HG02943 (cell line): Measurements from ENCODE around the gene RBBP8NL.
"Not testable (repeated sequence)": the region's sequence is repeated elsewhere in the genome, so short reads cannot be mapped to it uniquely, and the experiment has no call there.

ENCODE experiments used
- ATAC-seq: cut with Tn5 transposase; IDR thresholded peaks from one replicate; pipeline ENCODE4 v1.9.1; 2021; ENCODE audit warnings: mild to moderate bottlenecking, low read depth, moderate library complexity; ENCODE audit not compliant: unreplicated experiment

Gene RBBP8NL

DNA sequence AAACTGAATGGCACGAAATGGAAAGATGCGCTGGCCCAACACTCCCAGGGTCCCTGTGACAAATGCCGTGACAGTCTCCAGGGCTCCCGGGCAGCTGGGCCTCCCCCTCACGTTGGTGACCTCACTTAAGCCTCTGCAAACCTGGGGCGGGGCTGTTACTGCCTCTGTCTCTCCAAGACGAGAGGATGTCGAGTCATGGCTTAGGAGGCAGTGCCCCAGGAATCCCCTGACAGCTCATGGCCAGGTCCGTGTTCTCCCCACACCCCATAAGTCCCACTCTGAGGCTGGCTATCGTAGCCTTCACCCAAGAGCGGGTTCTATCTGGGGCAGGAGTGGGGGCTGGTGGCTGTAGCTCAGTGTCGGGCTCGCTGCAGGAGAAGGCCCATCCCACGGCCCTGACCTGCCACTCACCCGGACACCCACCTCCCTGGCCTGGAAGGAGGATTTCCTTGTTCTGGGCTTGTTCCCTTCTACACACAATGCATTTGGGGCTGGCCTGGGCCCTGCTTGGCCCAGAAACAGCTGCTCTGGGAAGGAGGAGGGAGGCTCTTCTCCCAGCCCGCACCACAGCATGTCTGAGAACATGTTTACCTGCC lies 46.0 kb downstream of the RBBP8NL start:
- ATAC-seq, result no peak

DNA sequence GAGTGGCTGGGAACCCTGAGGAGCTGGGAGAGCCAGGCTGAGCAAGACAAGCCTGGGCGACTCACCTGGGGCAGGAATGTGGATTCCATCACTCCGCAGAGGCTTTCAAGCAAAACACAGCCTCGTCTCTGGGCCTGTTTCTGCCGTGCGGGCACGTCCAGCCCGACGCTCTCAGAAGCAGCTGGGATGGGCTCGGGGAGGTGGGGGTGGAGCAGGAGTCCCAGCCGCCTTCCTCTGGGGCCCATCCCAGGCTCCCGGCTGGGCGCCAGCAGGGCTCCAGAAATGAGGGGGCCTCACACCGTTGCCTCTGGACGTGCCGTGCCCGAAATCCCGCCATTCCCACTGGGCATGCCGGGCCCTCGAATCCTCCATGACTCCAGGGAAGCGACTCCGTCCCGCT lies 49.1 kb downstream of the RBBP8NL start:
- ATAC-seq, result no peak

DNA sequence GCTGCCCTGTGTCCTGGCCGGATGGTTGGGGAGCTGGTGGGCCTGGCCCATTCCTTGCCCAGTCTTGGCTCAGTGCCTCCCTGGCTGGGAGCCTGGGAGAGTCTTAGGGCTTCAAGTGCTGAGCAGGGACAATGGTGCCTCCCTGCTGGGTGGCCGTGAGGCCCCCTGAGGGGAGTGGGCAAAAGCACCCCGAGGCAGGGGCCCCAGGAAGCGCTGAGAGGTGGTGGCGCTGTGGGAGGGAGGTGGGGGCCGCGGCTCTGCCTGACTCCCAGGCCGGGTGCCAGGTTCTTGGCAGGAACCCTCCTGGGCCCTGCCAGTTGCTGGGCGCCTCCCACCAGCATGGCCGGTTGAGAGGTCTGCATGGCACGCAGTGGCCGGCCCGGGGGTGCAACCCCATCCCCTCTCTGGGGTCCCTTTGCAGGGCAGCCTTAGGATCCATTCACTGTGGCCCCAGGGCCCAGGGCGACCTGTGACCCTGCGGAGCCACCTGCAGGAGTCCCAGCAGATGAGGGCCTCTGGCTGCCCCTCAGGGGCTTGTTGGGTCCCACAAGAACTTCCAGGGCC lies 49.6 kb downstream of the RBBP8NL start:
- no peak for ATAC-seq

DNA sequence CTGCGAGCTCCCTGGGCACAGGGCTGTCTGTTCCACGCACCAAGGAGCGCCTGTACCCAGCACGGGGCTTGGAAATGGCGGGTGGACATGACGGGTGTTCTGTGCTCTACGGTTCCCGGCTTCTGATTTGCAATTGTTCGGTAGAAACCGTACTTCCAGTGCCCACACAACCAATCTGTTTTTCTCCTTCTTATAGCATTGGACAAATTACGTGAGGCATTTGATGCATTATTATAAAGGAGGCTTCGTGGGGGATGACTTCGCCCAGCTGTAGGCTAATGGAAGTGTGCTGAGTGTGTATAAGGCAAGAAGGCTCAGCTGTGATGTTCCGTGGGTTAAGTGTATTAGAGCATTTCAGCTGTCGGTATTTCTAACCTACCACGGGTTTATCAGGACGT lies 50.3 kb downstream of the RBBP8NL start:
- ATAC-seq, result no peak

DNA sequence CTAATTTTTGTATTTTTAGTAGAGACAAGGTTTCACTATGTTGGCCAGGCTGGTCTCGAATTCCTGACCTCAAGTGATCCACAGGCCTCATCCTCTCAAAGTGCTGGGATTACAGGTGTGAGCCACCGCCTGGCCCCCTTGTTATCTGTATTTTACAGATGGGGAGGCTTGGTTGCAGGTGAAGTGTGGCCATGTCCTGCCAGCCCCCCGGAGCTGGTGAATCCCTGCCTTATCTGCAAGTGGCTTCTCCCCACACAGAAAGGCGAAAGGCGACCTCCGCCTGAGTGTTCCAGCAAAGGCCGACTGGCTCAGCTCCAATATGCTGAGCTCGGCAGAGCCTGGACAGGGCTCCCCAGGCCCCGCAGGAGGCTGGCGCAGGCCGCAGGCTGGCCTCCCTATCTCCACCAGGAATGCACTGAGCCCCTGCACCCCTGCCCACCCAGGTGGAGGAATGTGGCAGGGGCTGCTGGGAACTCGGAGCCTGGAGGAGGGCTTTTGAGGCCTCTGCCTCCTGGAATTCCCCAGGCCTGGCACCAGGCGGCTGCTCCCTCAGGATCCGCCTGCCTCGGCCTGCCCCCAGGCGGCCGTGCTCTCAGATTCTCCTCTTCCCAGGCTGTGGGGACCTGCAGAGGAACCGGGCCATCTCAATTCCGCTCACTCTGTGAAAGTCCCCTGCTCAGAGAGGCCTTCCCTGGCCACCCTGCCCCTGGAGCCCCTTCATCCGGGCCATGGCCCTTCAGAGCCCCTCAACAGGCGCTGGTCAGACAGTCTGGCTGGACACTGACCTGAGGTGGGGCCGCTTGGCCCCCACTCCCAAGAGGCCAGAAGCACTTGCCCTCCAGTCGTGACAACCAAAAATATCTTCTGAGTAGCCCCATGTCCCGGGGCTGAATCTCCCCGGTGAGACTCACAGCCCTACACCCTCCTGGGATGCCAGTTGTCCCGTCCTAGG lies 51.0 kb downstream of the RBBP8NL start:
- no peak for ATAC-seq

DNA sequence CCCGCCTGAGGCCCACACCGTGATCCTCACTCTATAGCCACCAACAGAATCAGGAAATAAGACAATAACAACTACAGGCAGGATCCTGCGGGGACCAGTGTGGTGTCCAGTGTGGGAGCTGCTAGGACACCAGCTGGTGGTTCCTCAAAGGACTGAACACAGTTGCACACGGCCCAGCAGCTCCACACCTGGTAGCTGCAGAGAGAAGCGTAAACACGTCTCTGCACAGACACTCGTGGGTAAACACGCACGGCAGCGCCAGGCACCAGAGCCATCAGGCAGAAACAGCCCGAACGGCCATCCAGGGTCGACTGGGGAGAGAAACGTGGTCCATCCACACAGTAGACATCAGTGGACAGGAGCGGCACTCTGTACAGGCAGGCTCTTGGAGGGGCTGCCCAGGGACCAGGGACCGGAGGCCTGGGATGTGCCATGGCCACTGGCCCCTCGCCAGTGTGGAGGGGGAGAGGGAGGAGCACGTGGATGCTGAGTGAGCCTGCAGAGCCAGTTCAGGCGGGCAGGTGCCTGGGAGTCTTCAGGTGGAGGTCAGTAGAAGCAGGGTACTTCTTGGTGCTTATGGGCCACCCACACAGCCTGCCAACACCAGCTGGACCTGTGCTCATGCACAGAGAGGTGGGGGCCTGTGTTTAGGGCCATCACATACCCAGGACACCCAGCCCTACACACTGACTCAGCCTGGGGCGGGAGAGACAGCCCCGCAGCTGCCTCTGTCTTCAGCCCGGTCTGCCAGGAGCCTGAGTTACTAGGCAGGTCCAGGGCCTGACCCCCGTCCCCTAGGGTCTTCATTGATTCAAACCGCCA lies 52.8 kb downstream of the RBBP8NL start:
- no peak for ATAC-seq

DNA sequence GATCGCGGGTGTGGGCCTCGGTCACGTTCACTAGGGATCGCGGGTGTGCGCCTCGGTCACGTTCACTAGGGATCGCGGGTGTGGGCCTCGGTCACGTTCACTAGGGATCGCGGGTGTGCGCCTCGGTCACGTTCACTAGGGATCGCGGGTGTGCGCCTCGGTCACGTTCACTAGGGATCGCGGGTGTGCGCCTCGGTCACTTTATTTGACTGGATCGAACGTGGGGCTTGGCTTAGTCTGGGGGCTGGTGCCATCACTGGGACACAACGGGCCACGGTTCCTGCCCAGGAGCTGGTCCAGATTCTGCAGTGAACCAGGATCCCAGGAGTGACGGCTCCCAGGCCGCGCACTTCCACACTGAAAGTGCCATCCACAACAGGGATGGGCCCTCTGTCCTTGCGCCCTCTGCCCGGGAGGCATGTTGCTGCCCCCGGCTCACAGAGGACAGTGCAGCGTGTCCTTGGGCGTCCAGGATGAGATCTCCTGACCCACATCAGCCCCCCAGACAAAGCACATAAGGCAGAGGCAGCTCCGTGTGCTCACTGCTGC lies 53.6 kb downstream of the RBBP8NL start:
- not testable (repeated sequence) for ATAC-seq

DNA sequence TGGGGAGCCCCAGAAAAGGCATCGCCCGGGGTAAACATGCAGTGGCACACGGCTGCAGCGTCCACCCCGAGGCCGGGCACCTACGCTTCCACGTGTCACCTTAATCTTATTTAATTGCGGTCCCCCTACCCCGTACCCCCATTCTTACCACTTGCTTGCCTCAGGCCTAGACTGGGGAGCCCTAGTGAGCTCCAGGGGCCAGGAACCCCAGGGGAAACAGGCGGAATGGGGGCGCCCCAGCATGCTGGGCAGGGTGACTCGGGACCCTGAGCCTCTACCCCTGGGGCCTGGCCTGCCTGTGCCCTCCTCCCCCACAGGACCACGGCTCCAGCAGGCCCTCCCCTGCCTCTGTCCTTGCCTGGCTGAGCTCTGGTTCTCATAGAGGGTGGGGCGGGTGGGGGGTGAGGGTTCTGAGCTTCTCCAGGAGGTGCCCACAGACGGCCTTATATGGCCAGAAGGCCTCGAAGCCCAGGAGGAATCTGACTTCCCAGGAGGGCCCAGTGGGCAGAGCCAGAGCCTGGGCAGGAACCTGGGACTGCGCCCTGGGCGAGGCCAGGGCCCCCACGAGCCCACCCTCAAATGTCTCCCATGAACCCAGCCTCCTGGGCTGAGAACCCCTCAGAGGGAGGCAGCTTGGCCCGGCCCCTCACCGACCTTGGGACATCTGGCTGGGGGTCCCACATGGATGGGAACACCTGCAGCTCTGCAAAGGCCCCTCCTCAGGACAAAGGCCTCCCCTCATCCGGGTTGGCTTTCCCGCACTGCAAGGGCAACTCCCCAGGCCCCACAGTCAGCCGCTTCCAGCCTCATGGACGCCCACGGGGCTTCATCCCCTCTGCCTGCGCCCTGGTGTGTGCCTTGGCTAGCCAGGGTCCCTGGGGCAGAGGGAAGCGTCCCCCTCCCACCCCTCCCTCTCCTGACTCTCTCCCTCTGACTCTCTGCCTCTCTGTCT lies 55.0 kb downstream of the RBBP8NL start:
- ATAC-seq, result no peak

DNA sequence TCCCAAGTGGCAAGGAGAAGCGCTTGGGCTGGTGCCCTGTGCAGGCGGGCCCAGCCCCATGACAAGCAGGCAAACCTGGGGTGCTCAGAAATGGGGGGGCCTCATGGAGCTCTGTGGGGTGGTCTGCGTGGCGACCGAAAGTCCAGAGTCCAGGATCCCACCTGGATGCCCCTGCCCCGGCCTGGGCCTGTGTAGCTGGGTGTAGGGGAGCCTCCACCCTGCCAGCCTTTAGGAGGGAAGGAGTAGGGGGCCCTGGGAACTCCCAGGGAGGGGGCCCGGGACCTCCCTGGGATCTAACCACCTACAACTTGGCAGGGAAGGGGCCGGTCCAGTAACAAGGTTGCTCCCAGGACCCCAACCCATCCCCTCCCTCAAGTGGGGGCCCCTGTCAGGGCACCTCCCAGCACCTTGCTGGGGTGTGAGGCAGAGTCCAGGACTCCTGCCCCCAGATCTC lies 55.7 kb downstream of the RBBP8NL start:
- ATAC-seq, result no peak

DNA sequence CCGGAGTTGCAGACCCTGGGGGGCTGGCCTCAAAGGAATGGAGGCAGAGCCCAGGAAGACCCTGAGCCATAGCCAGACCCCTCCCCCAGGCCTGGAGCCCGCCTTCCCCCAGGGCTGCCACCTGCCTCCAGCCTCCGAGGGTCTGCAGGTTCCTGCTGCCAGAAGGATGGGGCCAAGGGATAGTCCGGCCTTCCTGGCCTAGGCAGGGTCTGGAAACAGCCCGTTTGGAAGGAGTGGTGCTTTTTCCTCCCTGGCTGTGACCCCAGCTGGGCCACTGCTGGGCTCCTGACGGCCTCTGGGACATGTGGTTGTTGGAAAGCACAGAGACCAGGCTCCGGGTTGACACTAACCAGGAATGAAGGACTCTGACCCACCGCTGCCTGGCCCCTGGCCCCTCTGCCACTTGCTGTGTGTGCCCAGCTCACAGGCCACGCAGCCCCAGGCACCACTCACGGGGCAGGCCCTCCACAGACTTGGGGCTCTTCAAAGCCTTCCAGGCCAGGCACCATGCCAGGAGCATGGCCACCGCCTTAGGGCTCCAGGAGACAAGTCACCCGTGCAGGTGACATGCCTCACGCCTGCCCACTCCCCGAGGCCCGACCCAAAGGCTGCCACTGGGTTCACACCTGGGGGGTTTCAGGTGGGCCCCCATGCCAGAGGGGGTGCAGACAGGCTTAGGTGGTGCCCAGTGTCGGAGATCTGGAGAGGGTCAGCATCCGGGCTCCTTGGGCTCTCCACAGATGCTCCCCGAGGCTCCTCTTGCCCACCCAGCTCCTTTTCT lies 56.3 kb downstream of the RBBP8NL start:
- no peak for ATAC-seq

DNA sequence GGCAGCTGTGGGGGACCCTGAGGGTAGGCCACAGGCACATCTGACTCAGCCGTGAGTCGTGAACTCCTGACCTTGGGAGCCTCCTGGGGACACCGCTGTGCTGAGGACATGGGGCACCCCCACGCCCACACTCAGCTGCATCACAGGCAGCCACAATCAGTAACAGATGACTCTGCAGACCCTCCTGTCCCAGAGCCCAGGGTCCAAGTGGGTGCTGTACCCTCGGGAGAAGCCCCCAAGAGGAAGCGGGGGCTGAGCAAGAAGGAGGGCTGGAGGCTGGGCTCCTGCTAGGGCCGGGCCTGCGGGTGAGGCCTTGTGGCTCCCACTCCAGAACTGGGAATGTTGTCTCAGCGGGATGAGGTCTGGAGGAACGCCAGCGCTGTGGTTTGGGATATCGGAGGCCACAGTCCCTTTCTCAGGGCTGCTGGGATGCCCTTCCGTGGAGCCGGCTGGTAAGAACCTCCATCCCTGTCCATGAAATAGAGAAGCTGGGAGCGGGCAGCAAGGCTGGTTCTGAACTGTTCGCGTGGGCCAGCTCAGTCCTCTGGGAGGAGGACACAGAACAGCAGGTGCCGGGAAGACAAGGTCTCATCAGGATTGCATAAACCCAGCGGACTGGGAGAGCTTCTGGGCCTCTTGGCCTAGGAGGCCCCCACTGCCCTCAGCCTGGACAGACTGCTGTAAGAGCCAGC lies 57.1 kb downstream of the RBBP8NL start:
- ATAC-seq, result no peak

DNA sequence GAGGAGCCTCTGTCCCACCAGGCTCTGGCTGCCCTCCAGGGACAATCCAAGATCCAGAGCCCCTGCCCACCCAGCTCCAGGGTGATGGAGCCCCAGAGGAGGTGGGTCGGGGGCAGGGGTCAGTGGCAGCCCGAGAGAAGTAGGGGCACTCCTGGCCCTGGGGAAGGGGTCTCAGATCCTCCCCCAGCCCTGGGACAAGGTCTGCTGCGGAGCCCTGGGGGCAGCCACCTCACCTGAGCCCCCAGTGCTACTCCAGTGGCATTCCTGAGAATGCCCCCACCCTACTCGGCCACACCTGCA lies 57.6 kb downstream of the RBBP8NL start:
- no peak for ATAC-seq

DNA sequence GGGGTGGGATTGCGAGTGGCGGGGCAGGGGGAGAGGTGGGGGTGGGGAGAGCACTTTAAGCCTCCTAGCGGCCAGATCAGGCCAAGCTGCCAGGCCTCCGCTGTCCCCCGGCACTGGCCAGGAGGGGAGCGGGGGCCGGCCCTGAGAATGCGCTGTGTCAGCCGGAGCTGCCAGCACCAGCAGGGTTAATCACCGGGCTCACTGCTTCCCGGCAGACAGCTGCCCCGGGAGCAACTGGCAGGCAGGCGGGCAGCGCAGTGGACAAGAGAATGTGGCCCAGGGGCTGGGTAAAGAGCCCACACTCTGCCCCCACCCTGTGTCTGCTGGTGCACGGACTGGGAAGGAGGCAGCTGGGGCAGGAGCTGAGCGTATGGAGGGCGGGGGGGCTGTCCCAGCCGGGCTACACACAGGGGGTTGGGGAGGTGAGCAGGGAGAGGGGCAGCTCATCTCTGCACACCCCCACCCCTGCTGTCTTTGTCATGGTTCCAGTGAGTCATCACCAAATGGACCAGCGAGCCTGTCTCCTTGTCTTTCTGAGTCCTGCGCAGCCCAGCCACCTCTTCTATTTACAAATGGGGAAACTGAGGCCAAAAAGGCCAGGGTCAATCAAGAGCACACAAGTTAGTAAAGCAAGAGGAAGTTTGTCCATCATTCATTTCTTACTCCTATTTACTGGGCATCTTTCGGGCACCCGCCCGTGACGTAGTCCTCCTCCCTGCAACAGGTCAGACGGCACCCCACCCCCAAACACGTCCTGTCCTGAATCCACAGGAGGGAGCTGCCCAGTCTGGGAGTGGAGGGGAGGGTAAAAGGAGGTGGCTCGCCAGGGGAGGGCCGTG lies 58.1 kb downstream of the RBBP8NL start:
- ATAC-seq, result no peak

DNA sequence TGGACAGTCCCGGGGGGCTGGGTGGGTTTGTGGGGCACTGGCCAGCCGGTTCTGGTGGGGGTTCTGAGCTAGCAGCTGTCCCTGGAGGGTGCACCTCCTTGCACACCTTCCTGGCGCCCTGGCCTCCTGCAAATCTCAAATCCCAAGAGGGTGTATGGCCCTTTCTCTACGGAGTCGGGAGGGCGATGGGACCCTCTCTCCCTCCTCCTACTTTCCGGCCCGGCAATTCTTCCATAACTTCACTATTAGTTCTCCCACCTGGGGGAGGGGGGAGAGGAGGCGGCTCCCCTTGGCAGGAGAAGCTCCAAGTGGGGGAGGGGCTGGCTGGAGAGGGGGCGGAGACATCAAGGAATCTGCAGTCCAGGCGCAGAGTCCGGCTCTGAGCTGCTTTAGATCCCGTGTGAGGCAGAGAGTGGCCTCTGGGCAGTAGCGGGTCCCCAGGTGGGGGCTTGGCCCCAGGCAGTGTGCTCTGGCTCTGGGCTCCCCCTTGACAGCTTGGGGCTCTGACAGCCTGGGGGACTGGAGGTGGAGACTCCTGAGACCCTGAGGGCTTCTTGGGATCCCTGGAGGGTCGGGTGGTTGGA lies 58.9 kb downstream of the RBBP8NL start:
- ATAC-seq, result no peak

DNA sequence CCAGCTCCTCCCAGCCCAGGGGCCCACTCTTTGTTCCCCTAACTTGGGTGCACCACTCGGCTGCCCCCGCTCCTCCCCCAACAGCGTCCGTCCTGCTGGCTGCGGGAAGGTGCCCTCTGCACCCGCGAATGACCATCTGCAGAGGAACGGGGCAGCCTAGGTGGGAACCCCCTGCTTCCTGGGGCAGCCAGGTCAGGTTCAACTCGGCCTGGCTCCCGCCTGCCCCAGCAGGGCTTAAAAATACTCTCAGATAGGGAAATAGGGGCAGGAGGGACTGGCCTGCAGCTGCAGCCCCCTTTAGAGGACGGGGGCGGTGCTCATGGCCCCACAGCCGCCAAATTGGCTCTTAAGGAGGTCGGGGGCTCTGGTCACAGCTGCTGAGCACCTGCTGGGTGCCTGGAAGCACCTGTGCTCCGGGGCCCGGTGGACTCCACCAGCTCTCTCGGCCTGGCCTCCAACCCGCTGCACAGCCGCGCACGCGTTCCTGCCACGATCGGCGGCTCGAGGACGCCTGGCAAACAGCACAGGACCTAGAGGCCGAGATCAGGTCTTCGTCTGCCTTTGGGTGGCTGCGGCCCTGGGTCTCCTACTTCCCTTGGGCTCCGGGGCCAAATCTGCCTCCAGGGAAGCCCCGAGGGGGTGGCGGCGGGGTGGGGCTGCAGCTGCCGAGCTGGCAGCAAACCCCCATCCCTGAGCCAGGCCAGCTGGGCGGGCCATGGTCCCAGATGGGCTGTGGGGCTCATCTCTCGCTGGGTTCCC lies 59.5 kb downstream of the RBBP8NL start:
- ATAC-seq, result no peak

DNA sequence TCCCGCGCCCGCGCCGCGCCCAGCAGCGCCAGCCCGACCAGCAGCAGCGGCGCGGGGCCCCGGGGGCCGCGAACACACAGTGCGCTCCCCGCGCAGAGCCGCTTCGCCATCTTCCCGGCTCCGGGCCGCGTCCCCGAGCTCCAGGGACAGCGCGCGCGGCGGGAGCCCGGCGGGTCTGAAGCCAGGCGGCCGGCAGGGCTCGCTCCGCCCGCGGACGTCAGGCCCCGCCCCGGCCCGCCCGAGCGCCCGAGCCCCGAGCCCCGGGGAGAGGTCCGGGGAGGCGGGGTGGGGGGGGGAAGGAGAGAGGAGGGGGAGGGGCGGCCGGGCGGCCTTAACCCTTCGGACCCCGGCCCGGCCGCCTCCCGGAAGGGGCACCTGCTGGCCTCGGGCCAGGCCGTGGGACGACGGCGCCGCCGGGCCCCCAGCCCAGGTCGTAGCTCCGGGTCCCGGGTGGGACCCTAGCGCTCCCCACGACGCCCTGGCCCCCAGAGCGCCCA lies 60.2 kb downstream of the RBBP8NL start, which contains the start of gene LAMA5:
LAMA5 (minus strand) TSS at position 177 of the 497 bp plus-strand sequence; CDS start at position 110, 67 bp downstream.
- ATAC-seq, result no peak
